Endodermal cell (in vitro differentiated cells): ENCODE data around the gene SPOCK1. TPM values are rescaled to one million over a fixed set of nuclear protein-coding genes. Genes with fewer than 3 reads are reported as not detected.

ENCODE experiments used
- DNase-seq: peaks from one replicate; pipeline ENCODE4 v3.0.0-alpha.2; 2017
- H3K27ac ChIP-seq: 2 replicates; pipeline ENCODE4 v1.5.1; 2013; ENCODE audit warnings: mild to moderate bottlenecking, low read depth, low read length, moderate library complexity
- H3K27me3 ChIP-seq: 2 replicates; pipeline ENCODE4 v1.6.1; 2013; ENCODE audit warnings: mild to moderate bottlenecking, low read length, moderate library complexity; ENCODE audit not compliant: insufficient read depth, control insufficient read depth, poor library complexity, severe bottlenecking
- H3K36me3 ChIP-seq: 2 replicates; pipeline ENCODE4 v1.7.0; 2013; ENCODE audit warnings: mild to moderate bottlenecking, low read length, moderate library complexity; ENCODE audit not compliant: control insufficient read depth, insufficient read depth
- H3K4me1 ChIP-seq: one replicate; pipeline ENCODE4 v1.7.0; 2013; ENCODE audit warnings: low read length; ENCODE audit not compliant: control insufficient read depth, insufficient read depth
- H3K4me3 ChIP-seq: 2 replicates; pipeline ENCODE4 v1.5.1; 2013; ENCODE audit warnings: mild to moderate bottlenecking, low read length, moderate library complexity
- H3K9ac ChIP-seq: 2 replicates; pipeline ENCODE4 v1.6.1; 2013; ENCODE audit warnings: mild to moderate bottlenecking, low read length, moderate library complexity; ENCODE audit not compliant: poor library complexity, severe bottlenecking; ENCODE audit errors: extremely low read depth
- H3K9me3 ChIP-seq: 2 replicates; pipeline ENCODE4 v1.6.1; 2013; ENCODE audit warnings: mild to moderate bottlenecking, low read length, moderate library complexity; ENCODE audit not compliant: control insufficient read depth
- H3K27ac Mint-ChIP-seq: 2 replicates; pipeline ENCODE4 v1.8.0; 2020; ENCODE audit warnings: mixed read lengths
- H3K27me3 Mint-ChIP-seq: 2 replicates; pipeline ENCODE4 v1.8.0; 2021; ENCODE audit warnings: mild to moderate bottlenecking, mixed read lengths; ENCODE audit not compliant: insufficient read depth
- H3K36me3 Mint-ChIP-seq: 2 replicates; pipeline ENCODE4 v1.8.0; 2020; ENCODE audit warnings: low read depth, mixed read lengths
- H3K4me1 Mint-ChIP-seq: 2 replicates; pipeline ENCODE4 v1.8.0; 2020; ENCODE audit warnings: mixed read lengths
- H3K4me3 Mint-ChIP-seq: 2 replicates; pipeline ENCODE4 v1.8.0; 2020; ENCODE audit warnings: mild to moderate bottlenecking, moderate library complexity, mixed read lengths
- H3K9me3 Mint-ChIP-seq: 2 replicates; pipeline ENCODE4 v1.8.0; 2020; ENCODE audit warnings: mild to moderate bottlenecking, mixed read lengths
- CTCF ChIP-seq: fragments of 200-600 bp; sonication (generic); conservative IDR thresholded peaks from 2 replicates; pipeline ENCODE4 v1.5.0; 2021; ENCODE audit warnings: antibody characterized with exemption, mild to moderate bottlenecking
- WGBS, 2 experiments: methylation state at CpG; one replicate each; pipeline versions ENCODE4 v1.1.5 to v1.1.7; 2013; ENCODE audit warnings: missing lambda C conversion rate in 2 of 2, mixed read lengths in 1 of 2; ENCODE audit not compliant: insufficient coverage in 1 of 2, insufficient read length in 1 of 2; 5-methylcytosine and 5-hydroxymethylcytosine counted together
- total RNA-seq, 2 donors: library from RNA; stranded (reverse); fragmentation: NEBNext Ultra II Directional in 1 of 2; extraction: Animal tissue kit (Norgen Biotek cat#: 25700) in 1 of 2; gene quantifications; 2 replicates in 1 of 2; 3 replicates in 1 of 2; pipeline ENCODE4 v1.2.1, GENCODE V29; 2021

SPOCK1 gene
- total RNA-seq, 2 donors from 2014 or later, result 25.8 to 39.8 TPM

GRCh38 chr5:137252512-137252911, 246.6 kb downstream of the SPOCK1 start:
- no peaks in the 10 kb centered on the region for H3K4me1 ChIP-seq
- no peaks in the 10 kb centered on the region for H3K9me3 ChIP-seq
- H3K4me3 Mint-ChIP-seq, result no peak overlapping the region
- no peak overlapping the region for H3K9ac ChIP-seq
- H3K4me3 ChIP-seq, result no peak overlapping the region
- WGBS, 2 experiments, result 85 to 100% methylated on average over 2 of the region's 2 CpGs
- H3K27me3 Mint-ChIP-seq, result peaks cover 3% of the 10 kb centered on the region
- H3K27me3 ChIP-seq, result no peaks in the 10 kb centered on the region
- no peak for TF ChIP-seq CTCF
- H3K27ac Mint-ChIP-seq, result no peak overlapping the region
- H3K4me1 Mint-ChIP-seq, result peaks cover 11% of the 10 kb centered on the region
- H3K9me3 Mint-ChIP-seq, result no peaks in the 10 kb centered on the region
- no peaks in the 10 kb centered on the region for H3K36me3 ChIP-seq
- H3K27ac ChIP-seq, result no peak overlapping the region
- no peak for DNase-seq
- H3K36me3 Mint-ChIP-seq, result no peaks in the 10 kb centered on the region

GRCh38 chr5:137250421-137250820, 248.7 kb downstream of the SPOCK1 start:
- Mint-ChIP-seq H3K9me3 (no peaks in the 10 kb centered on the region), H3K4me1 (peaks cover 11% of the 10 kb centered on the region), H3K27me3 (peaks cover 12% of the 10 kb centered on the region), H3K36me3 (no peaks in the 10 kb centered on the region), H3K27ac (no peak overlapping the region), H3K4me3 (no peak overlapping the region)
- H3K36me3 ChIP-seq, result no peaks in the 10 kb centered on the region
- no peak for DNase-seq
- WGBS, 2 experiments, result 90 to 93% methylated on average over 5 to 6 of the region's 6 CpGs
- no peak overlapping the region for H3K9ac ChIP-seq
- no peaks in the 10 kb centered on the region for H3K4me1 ChIP-seq
- no peak overlapping the region for H3K27ac ChIP-seq
- H3K4me3 ChIP-seq, result no peak overlapping the region
- TF ChIP-seq CTCF, result no peak
- H3K27me3 ChIP-seq, result peaks cover 3% of the 10 kb centered on the region
- no peaks in the 10 kb centered on the region for H3K9me3 ChIP-seq

GRCh38 chr5:137248527-137248926, 250.6 kb downstream of the SPOCK1 start:
- Mint-ChIP-seq H3K27ac (no peak overlapping the region), H3K4me1 (peaks cover 11% of the 10 kb centered on the region), H3K27me3 (peaks cover 15% of the 10 kb centered on the region), H3K4me3 (no peak overlapping the region), H3K36me3 (no peaks in the 10 kb centered on the region), H3K9me3 (no peaks in the 10 kb centered on the region)
- H3K4me3 ChIP-seq, result no peak overlapping the region
- H3K27ac ChIP-seq, result no peak overlapping the region
- no peak for DNase-seq
- 80 to 99% methylated on average over 1 to 3 of the region's 3 CpGs for WGBS, 2 experiments
- H3K9ac ChIP-seq, result no peak overlapping the region
- H3K36me3 ChIP-seq, result no peaks in the 10 kb centered on the region
- no peak for TF ChIP-seq CTCF
- peaks cover 3% of the 10 kb centered on the region for H3K27me3 ChIP-seq
- no peaks in the 10 kb centered on the region for H3K4me1 ChIP-seq
- H3K9me3 ChIP-seq, result no peaks in the 10 kb centered on the region
